Adipose tissue (tissue), 3 donors: ENCODE results near the gene DARS2. TPM values are rescaled to one million over a fixed set of nuclear protein-coding genes. Genes with fewer than 3 reads are reported as not detected.
"Not testable (repeated sequence)": the region's sequence is repeated elsewhere in the genome, so short reads cannot be mapped to it uniquely, and the experiment has no call there.

Experiments used
- H3K27ac ChIP-seq: one replicate; pipeline ENCODE4 v1.5.1; 2013; ENCODE audit warnings: low read depth, low read length
- WGBS, 3 donors: extraction: QIAGEN DNeasy Blood & Tissue Kit; methylation state at CpG; one replicate each; pipeline ENCODE4 v1.1.7; 2013; 5-methylcytosine and 5-hydroxymethylcytosine counted together
- polyA plus RNA-seq, 3 donors: library from polyadenylated mRNA; stranded (reverse); fragments of 200-250 nt; gene quantifications; one replicate each; pipeline ENCODE4 v1.2.3, GENCODE V29; 2013
- donor health status: healthy with polysubstance abuse.
- donor health status: Bipolar disorder and iron deficiency.
- donor health status: healthy.

Gene DARS2
- polyA plus RNA-seq, 3 donors, result 4.6 to 11.7 (median 7.8) TPM

DNA sequence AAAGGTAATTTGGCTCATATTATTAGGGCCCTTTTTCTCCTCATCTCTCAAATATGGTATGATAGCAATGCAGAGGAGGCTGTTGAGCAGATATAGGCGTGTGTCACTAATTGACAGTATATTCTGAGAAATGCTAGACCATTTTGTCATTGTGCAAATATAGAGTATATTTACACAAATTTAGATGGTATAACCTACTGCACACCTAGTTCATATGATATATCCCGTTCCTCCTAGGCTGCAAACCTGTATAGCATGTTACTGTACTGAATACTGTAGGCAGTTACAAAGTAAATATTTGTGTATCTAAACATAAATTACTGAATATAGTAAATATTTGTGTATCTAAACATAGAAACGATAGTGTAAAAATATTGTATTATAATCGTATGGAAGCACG lies 52.3 kb downstream of the DARS2 start:
- 84 to 94% (median 92%) methylated on average over 5 of the region's 5 CpGs for WGBS, 3 donors
- H3K27ac ChIP-seq, result no peak overlapping the region

DNA sequence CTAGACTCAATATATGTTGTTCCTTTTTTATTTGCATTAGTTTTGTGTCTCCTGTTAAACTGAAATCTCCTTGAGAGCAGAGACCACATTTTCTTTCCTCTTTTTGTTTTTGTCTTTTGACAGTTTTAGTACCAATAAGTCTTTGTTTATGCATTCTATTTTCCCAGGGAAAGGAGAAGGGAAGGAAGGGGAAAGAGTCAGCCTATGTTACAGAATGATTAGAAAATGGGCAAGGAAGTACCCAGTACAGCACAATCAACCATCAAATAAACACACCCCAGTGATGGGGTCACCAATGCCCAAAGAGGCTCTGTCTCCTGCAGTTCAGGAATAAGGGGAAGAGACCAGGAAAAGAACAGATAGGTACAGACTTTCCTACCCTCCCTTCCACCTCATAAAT lies 53.8 kb downstream of the DARS2 start:
- H3K27ac ChIP-seq, result no peak overlapping the region

DNA sequence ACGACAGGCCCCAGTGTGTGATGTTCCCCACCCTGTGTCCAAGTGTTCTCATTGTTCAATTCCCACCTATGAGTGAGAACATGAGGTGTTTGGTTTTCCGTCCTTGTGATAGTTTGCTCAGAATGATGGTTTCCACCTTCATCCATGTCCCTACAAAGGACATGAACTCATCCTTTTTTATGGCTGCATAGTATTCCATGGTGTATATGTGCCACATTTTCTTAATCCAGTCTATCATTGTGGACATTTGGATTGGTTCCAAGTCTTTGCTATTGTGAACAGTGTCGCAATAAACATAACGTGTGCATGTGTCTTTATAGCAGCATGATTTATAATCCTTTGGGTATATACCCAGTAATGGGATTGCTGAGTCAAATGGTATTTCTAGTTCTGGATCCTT lies 56.6 kb downstream of the DARS2 start:
- 72 to 89% (median 77%) methylated on average over 4 of the region's 4 CpGs for WGBS, 3 donors
- H3K27ac ChIP-seq, result not testable (repeated sequence)

DNA sequence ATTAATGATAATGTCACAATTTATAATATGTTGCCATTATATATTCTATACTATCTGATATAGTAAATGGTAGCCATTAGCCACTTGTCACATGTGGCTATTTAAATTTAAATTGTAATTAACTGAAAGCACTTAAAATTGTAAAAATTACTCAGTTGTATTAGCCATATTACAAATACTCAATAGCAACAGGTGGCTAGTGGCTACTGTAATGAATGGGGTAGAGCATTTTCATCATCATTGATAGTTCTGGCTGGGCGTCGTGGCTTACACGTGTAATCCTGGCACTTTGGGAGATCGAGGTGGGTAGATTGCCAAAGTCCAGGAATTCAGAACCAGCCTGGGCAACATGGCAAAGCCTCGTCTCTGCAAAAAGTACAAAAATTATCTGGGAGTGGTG lies 60.2 kb downstream of the DARS2 start:
- WGBS, 3 donors, result 89 to 93% (median 89%) methylated on average over 5 of the region's 5 CpGs
- no peak overlapping the region for H3K27ac ChIP-seq

DNA sequence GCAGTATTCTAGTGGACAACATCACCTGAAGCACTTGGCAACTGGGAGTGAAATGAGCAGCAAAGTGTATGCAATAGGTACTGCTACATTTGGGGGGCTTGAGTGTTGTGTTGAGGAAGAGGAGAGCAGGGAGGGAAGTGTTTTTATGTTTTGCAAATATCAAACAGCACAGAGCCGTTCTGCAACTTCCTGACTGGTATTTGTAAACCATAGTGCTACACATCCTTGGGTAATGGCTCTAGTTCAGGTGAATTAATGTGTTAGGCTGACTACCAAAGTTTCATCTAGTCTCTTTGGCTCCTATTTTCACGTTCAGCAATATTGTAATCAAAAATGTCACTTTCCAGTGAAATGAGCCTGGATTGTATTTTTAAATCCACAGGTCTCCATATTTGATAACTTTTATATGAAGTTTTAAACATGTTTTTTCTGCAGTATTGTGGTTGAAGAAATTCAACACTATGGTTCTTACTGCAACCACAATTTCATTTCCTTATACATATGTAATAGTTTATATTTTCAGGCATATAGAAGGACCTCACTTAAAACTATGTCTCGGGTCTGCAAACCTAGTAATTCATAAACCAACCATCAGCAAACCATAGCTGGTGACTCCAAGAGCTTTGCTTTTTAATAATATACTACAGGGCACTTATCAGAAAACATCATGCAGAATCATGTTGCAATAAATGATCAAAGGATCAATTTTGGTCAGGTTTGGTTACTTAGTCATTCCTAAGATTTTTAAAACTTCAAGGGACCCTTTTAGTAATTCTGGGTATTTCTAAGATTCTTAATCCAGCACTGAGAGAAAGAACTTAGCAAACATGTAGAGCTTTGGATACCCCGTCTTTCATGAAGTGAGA lies 62.5 kb downstream of the DARS2 start:
- WGBS, 3 donors, result 65 to 90% (median 77%) methylated on average over 4 of the region's 4 CpGs
- H3K27ac ChIP-seq, result no peak overlapping the region

DNA sequence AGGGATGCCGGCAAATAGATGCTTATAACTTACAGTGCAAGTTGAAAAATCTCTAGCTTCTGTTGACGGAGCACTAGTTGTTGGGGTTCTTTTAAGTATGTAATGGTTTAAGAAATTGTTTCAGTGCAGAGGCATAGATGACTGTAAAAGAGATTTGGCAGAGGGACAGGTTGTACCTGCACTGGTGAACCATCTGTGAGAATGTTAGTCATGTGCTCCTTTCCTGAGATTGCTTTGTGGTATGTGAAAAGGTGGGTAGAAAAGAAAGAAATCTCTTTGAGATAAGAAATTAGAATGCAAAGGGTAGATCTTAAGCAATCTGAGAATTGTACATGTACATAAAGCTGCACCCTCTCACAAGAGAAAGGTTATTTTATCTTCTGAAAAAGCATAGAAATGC lies 63.2 kb downstream of the DARS2 start:
- 92 to 97% (median 95%) methylated on average over 2 of the region's 2 CpGs for WGBS, 3 donors
- H3K27ac ChIP-seq, result no peak overlapping the region

DNA sequence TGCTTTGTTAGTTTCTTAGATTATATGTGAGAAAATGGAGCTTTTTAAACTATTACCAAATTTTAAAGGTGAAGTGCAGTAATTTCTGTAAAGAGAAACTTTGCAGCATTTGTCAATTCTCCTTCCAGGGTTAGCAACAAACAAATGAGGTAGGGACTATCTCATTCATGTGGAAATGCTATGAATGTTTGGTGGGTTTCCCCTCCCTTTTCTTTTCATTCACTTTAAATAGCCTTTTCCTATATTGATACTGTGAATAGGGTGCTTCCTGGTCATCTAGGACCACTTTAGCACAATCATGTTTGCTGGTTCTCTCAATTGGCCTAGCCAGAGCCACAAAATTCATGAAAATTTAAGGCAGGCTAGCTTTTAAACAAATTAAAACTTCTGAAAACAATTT lies 64.3 kb downstream of the DARS2 start:
- no peak overlapping the region for H3K27ac ChIP-seq

DNA sequence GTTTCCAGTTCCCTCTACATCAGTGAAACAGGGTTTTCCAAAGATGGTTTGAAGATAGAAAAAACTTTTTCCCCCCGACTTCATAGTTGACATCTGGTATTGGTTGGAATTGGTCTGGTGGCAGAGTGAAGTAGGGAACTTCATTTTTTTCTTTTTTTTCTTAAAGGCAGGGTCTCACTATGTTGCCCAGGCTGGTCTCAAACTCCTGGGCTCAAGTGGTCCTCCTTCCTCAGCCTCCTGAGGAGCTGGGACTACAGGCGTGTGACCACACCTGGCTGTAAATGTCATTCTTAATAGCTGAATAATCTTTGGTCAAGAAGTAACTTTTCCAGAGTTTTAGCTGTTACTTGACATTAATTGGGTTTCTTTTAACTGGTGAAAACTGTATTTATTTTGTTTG lies 65.4 kb downstream of the DARS2 start:
- WGBS, 3 donors, result 97 to 99% (median 98%) methylated on average over 2 of the region's 2 CpGs
- H3K27ac ChIP-seq, result no peak overlapping the region

DNA sequence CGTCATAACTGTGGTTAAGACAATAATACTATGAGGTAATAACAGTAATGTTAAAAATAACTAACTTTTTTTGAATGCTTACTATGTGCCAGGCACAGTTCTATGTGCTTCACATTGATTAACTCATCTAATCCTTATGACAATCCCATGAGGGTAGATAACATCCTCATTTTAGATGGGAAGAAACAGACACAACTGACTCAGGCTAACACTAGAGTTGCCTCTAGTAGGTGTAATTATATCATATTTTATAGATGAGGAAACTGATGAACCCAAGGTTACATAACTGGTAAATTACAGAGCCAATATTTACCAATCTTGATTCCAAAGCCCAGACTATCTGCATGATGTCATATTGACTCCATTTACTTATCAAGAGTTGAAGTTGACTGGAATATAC lies 69.1 kb downstream of the DARS2 start:
- WGBS, 3 donors, result 96 to 100% (median 96%) methylated on average over 1 of the region's 1 CpG

DNA sequence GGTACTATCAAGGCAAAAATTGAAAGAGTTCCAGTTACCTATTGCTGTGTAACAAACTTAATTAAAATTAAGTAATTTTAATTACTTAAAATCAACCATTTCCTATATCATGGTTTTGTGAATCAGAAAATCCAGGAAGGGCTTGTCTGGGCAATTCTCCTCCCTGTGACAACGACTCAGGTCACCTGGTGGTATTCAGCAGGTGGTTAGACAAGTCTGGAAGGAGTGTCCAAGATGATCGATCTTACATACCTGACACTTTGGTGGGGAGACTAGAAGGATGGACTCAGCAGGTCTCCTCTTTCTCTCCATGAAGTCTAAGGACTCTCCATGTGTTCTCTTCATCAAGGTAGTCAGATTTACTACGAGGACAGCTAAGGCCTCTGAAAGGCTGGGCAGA lies 69.7 kb downstream of the DARS2 start:
- WGBS, 3 donors, result 72 to 94% (median 75%) methylated on average over 3 of the region's 3 CpGs
- H3K27ac ChIP-seq, result no peak overlapping the region

More for the DNA sequence above, 69.1 kb downstream of the DARS2 start:
- H3K27ac ChIP-seq, result no peak overlapping the region

DNA sequence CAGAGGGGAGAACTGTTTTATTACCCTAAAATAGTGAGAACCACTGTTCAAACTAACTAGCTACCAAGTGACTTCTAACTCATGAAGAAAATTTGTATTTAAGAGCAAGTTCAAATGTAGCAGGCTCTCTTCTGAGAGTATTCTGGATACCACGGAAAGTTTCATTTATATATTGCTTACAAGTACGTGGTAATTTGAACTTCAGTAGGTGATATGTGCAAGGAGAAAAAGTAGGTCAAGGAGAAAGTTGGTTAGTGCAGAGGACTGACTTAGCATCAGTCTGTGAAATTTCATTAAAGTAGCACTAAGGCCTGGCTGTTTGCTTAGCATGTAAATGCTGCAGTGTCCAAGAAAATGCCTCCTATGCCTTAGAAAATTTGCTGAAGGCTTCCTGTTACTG lies 76.0 kb downstream of the DARS2 start:
- H3K27ac ChIP-seq, result no peak overlapping the region
- WGBS, 3 donors, result 43 to 90% (median 80%) methylated on average over 2 of the region's 2 CpGs

DNA sequence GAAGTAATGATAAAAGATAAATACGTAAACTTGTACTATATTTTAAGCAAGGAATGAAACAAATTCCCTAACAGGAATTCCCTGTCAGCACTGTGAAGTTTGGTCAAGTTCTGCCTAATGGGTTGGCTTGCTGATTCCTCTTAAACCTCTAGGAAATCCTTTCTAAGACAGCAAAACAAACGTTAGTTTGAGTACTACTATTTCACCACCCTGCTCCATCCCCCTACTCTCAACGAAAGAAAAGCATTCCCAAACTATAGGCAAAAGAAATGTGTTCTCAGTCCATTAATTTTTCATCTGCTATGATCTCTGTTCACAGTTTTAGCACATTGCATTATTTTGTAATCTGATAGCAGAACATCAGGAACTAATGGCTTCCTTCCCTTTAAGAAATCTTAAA lies 76.5 kb downstream of the DARS2 start:
- WGBS, 3 donors, result 50 to 67% (median 50%) methylated on average over 3 of the region's 3 CpGs

DNA sequence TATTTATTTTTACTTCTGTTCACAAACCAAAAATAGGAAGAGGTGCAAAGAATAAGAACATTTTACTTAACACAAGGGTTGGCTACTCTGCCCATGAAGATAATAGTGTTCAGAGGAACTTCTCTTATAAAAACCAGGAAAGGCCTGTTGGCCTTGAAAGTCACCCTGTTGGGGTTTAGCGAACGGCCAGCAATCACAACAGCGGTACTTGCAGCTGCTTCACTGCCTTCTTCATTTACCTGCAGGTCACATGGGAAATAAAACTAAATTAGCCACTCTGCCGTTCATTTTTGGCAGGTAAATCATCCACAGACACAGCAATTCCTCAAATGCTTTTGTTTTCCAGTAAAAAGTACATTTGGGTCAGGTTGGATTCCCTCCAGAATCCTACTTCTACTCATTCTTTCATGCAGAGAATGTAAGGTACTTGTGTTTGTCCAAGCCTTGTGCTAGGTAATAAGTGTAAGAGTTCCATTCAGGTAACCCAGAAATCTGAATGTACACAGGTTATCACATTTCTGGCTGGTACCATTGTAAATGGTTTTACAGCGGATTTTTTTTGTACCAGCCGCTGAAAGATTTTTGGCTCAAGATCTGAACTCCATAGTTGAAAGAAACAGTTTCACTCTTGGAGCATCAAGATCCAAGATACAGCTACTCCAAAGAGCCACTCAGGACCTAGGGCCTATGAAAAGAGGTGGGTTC lies 79.5 kb downstream of the DARS2 start:
- WGBS, 3 donors, result 36 to 85% (median 82%) methylated on average over 6 of the region's 6 CpGs
- no peak overlapping the region for H3K27ac ChIP-seq

More for the DNA sequence above, 76.5 kb downstream of the DARS2 start:
- H3K27ac ChIP-seq, result no peak overlapping the region

Other genes starting within 250 kb of the DARS2 start
- gene SLC9C2, start 221.6 kb upstream of the DARS2 start, polyA plus RNA-seq, result under 1 TPM in 2 of 3 donors, not detected in 1; 0.02 to 0.07 TPM
- gene TEX50, start 189.3 kb upstream of the DARS2 start, polyA plus RNA-seq, result not detected
- gene ANKRD45, start 154.8 kb upstream of the DARS2 start, polyA plus RNA-seq, result under 1 TPM in 2 of 3 donors, not detected in 1; 0.13 to 0.26 TPM
- gene KLHL20, start 109.7 kb upstream of the DARS2 start, polyA plus RNA-seq, result 10 to 100 TPM in 2 of 3 donors, 1 to 10 TPM in 1; 6.2 to 16.2 (median 12.7) TPM
- gene CENPL, start 210 bp downstream of the DARS2 start, polyA plus RNA-seq, result 1 to 10 TPM; 1.1 to 4.8 (median 2.2) TPM
- 1,000 to 10,000 TPM in 1 of 3 donors, 100 to 1,000 TPM in 2; 444 to 1,465 (median 468) TPM for gene GAS5, start 43.3 kb downstream of the DARS2 start, polyA plus RNA-seq
- gene ZBTB37, start 43.7 kb downstream of the DARS2 start, polyA plus RNA-seq, result 1 to 10 TPM in 2 of 3 donors, under 1 TPM in 1; 0.58 to 1.3 (median 1.1) TPM
- under 1 TPM in 2 of 3 donors, not detected in 1; 0.04 to 0.09 TPM for gene SERPINC1, start 92.7 kb downstream of the DARS2 start, polyA plus RNA-seq
- 10 to 100 TPM in 1 of 3 donors, 1 to 10 TPM in 2; 1.8 to 13.9 (median 3.8) TPM for gene RC3H1, start 197.7 kb downstream of the DARS2 start, polyA plus RNA-seq